ENCODE data around the gene MYL12A.

The MYL12A gene

GRCh38 chr18:3213300-3214059 is 34.1 kb upstream of the MYL12A start:
- Histone ChIP-seq H3K27me3 (ENCODE audit: insufficient read depth, low read depth) (no peaks in the 10 kb centered on the region), H4K20me1 (ENCODE audit: insufficient read depth) (no peaks in the 10 kb centered on the region), H3K9ac (no peak overlapping the region), H3K79me2 (ENCODE audit: insufficient read depth, low read depth) (no peaks in the 10 kb centered on the region), H3K36me3 (ENCODE audit: insufficient read depth) (no peaks in the 10 kb centered on the region), H3K4me3 (IDR thresholded peaks at IDR 0.05; ENCODE audit: insufficient read depth, low read depth, low read length) (no peak overlapping the region), H3K4me1 (ENCODE audit: low read depth, poor library complexity, severe bottlenecking) (peaks cover 11% of the 10 kb centered on the region), H3K4me2 (no peak overlapping the region), H2AFZ (ENCODE audit: low read depth) (no peak overlapping the region), H3K27ac (no peak overlapping the region)
- no peak for TF ChIP-seq CTCF (conservative IDR thresholded peaks at IDR 0.05; ENCODE audit: low read depth, low read length)

- Histone ChIP-seq H3K4me2 (no peak overlapping the region), H3K27me3 (ENCODE audit: insufficient read depth, low read depth) (no peaks in the 10 kb centered on the region), H2AFZ (ENCODE audit: low read depth) (no peak overlapping the region), H3K9ac (no peak overlapping the region), H4K20me1 (ENCODE audit: insufficient read depth) (no peaks in the 10 kb centered on the region), H3K36me3 (ENCODE audit: insufficient read depth) (no peaks in the 10 kb centered on the region), H3K79me2 (ENCODE audit: insufficient read depth, low read depth) (no peaks in the 10 kb centered on the region), H3K4me1 (ENCODE audit: low read depth, poor library complexity, severe bottlenecking) (peaks cover 4% of the 10 kb centered on the region), H3K27ac (no peak overlapping the region), H3K4me3 (IDR thresholded peaks at IDR 0.05; ENCODE audit: insufficient read depth, low read depth, low read length) (no peak overlapping the region)
- no peak for TF ChIP-seq CTCF (conservative IDR thresholded peaks at IDR 0.05; ENCODE audit: low read depth, low read length)
These were observed 32.6 kb upstream of the MYL12A start for GRCh38 chr18:3214855-3215637.

GRCh38 chr18:3216987-3217386 is 30.6 kb upstream of the MYL12A start:
- Histone ChIP-seq H3K27me3 (ENCODE audit: insufficient read depth, low read depth) (no peaks in the 10 kb centered on the region), H3K4me1 (ENCODE audit: low read depth, poor library complexity, severe bottlenecking) (no peaks in the 10 kb centered on the region), H3K79me2 (ENCODE audit: insufficient read depth, low read depth) (no peaks in the 10 kb centered on the region), H3K9ac (no peak overlapping the region), H2AFZ (ENCODE audit: low read depth) (no peak overlapping the region), H3K27ac (no peak overlapping the region), H3K36me3 (ENCODE audit: insufficient read depth) (no peaks in the 10 kb centered on the region), H3K4me2 (no peak overlapping the region), H3K4me3 (IDR thresholded peaks at IDR 0.05; ENCODE audit: insufficient read depth, low read depth, low read length) (no peak overlapping the region), H4K20me1 (ENCODE audit: insufficient read depth) (no peaks in the 10 kb centered on the region)
- no peak for TF ChIP-seq CTCF (conservative IDR thresholded peaks at IDR 0.05; ENCODE audit: low read depth, low read length)

- Histone ChIP-seq H2AFZ (ENCODE audit: low read depth) (no peak overlapping the region), H4K20me1 (ENCODE audit: insufficient read depth) (no peaks in the 10 kb centered on the region), H3K36me3 (ENCODE audit: insufficient read depth) (no peaks in the 10 kb centered on the region), H3K4me3 (IDR thresholded peaks at IDR 0.05; ENCODE audit: insufficient read depth, low read depth, low read length) (no peak overlapping the region), H3K27me3 (ENCODE audit: insufficient read depth, low read depth) (no peaks in the 10 kb centered on the region), H3K4me1 (ENCODE audit: low read depth, poor library complexity, severe bottlenecking) (no peaks in the 10 kb centered on the region), H3K79me2 (ENCODE audit: insufficient read depth, low read depth) (no peaks in the 10 kb centered on the region), H3K4me2 (no peak overlapping the region), H3K9ac (no peak overlapping the region), H3K27ac (no peak overlapping the region)
- no peak for TF ChIP-seq CTCF (conservative IDR thresholded peaks at IDR 0.05; ENCODE audit: low read depth, low read length)
These were observed 29.5 kb upstream of the MYL12A start for GRCh38 chr18:3217948-3218647.
